ENCODE data around the gene PGM2.

The PGM2 gene

DNA sequence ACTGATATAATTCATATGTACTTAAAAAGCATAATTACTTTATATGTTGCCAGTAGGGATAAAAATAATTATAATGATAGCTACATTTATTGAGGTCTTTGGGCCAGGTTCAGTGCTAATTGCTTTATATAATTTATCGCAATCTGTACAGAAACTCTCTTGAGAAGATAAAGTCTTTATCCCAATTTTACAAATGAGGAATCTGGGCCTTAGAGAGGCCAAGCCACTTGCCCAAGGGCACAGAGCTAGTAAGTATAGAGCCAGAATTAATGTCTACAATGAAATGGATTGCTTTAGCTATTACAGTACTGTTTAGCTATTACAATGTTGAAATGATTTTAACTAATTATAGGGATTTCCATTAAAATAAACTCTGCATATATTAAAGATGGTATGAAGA is 33.8 kb downstream of the PGM2 start:
- no peak for DNase-seq (ENCODE audit: low read depth in 4 of 4, low spot score in 1 of 4)

DNA sequence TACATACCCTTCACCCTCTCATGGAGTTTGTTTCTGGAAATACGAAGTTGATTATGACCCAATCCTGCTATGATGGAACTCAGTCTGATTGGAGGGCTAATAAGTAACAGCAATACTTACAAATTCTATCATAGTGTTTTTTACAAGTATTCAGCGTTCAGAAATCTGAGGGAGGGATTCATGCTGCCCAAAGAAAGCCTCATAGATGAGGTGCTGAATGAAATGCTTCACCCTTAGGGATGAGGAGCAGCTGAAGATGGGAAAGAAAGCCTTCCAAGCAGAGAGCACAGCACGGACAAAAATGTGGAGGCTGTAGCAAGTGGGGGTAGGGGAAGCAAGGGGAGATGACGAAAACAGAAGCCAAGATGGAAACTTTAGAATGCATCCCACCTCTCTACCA is 36.5 kb downstream of the PGM2 start:
- DNase-seq (ENCODE audit: low read depth in 4 of 4, low spot score in 1 of 4): no peak

DNA sequence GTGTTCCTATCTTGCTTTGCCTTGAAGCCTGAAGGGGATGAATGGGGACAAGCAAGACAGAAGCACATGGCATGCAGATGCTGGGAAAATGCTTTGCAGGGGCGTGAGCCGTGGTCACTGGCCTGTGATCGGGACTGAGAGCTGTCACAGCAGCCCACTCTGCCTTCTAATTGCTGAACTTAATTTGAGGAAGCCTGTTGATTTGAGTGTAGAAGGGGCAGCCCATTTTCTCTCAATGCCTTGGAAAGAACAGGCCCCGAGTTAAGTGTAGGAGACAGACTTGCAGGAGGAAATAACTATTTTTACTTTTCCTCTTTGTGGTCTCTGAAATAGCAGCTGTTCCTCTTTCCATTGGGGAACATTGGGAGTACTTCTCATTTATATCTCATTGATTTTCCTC is 38.3 kb downstream of the PGM2 start:
- DNase-seq (ENCODE audit: low read depth in 4 of 4, low spot score in 1 of 4): no peak

DNA sequence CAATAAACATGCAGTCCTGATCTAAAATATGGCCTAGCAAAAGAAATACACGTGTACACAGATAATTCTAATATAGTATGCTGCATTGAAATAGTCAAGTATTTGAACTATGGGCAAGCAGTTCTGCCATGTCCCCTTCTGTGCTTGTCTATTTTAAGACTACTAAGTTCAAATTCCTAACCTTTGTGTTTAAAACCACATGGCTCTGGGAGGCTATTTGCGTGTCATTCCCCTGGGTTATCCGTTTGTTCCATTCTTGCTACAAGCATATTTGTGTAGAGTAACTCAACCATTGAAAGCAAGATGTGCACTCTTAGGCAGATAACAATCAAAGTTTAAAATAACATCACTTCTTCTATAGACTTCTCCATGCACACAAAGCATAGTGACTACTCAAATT is 39.0 kb downstream of the PGM2 start:
- no peak for DNase-seq (ENCODE audit: low read depth in 4 of 4, low spot score in 1 of 4)

DNA sequence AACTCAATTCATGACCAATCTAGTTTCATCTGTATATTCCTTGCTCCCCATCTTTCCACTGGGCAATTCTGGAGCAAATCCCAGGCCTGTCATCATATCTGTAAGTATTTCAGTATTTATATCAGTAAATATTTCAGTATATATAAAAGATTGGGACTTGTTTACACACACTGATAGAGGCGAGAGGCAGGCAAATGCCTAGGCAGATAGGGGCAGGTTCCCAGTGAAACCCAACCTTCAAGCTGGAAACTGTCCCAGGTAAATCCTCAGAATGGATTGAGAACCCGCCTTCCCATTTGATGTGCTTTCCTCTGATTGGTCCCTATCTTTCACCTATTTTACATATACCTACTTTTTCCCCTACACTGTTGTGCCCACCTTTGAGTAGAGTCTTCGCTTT is 40.6 kb downstream of the PGM2 start:
- DNase-seq (ENCODE audit: low read depth in 4 of 4, low spot score in 1 of 4): no peak

DNA sequence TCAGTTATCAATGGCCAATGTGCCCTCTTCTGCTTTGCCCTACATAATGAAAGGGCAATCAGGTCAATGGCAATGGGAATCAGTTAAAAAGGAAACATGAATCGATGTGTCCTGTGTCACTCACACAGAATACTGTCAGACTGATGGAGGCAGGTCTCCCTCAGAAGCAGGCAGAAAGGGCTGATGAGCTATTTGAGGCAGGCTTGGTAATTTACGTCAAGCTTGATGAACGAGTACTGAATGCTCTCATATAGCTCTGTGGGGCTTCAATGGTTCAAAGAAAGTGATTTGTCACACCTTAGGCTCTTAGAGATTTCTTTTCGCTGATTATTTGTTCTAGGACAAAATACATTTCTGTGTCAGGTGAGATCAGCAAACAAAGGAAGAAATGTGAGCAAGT is 41.8 kb downstream of the PGM2 start:
- DNase-seq (ENCODE audit: low read depth in 4 of 4, low spot score in 1 of 4): no peak

DNA sequence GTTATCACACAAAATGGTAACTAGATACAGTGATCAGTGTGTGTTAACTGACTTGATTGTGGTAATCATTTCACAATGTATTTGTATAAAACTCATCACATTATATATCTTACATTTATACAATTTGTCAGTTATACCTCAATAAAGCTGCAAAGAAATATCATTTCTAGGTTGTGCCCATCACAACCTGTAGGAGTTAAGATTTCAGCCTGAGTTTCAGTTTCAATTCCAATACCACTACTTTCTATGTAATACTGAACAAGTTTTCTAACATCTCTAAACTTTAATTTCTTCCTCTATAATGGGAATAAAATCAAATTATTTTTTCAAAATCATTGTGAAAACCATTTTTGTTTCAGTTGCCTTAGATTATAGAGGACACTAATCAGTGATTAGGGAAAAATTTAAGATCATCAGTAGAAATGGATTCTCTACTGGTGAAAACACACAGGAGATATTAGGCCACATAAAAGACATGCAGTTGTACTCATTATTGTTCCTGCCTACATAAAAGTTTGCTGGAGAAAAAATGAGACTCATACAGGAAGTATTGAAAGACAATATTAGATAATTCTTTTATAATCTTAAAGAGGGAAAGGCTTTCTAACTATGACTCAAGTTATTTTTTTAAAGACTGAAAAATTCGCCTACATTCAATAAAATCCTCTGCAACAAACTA is 46.0 kb downstream of the PGM2 start:
- no peak for DNase-seq (ENCODE audit: low read depth in 4 of 4, low spot score in 1 of 4)

DNA sequence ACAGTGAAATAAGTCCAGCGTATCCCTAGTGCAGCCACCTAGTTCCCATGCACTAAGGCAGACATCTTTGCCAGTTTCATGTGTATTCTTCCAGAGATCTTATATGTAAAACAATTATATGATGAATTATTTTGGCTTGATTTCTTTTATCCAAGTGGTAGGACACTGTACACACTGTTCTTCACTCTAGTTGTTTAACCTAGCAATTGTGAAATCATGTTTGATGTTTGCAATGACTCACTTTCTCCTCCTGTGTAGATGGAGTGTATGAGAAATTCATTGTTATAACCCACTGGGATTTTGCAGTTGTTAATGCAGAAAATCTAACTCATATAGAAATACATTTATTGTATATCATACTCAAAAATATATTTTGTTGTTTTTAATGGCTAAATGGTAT is 46.9 kb downstream of the PGM2 start:
- no peak for DNase-seq (ENCODE audit: low read depth in 4 of 4, low spot score in 1 of 4)

DNA sequence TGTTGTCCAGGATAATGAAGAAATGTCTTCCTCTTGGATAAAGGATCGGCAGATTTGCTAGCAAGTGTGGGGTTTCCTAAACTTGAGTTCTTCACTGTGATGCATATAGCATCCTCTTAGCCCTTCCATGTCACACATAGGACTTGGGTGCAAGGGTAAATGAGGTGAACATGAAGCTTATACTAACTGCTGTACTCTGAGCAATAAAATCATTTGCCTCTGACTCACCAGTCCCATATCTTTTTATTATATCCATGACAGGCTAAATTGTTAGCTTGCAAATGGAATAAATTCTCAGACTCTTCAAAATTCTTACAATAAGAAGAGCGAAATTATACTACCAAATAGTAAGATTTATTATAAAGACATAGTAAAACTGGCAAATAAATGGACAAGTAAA is 49.7 kb downstream of the PGM2 start:
- DNase-seq (ENCODE audit: low read depth in 4 of 4, low spot score in 1 of 4): no peak

DNA sequence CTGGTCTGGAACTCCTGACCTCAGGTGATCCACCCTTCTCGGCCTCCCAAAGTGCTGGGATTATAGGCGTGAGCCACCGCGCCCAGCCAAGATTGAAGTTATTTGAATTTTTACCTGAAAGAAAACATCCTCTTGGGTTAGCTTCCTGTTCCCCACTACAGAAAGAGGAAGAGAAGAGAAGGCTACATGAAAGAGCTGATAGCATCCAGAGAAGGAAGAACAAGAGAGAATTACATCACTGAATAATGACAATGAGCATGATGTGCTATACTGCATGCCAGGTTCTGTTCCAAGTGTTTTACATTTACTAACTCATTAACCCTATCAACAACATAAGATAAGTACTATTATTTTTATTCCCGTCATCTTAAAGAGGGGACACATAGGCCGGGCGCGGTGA is 52.9 kb downstream of the PGM2 start:
- DNase-seq (ENCODE audit: low read depth in 4 of 4, low spot score in 1 of 4): no peak

DNA sequence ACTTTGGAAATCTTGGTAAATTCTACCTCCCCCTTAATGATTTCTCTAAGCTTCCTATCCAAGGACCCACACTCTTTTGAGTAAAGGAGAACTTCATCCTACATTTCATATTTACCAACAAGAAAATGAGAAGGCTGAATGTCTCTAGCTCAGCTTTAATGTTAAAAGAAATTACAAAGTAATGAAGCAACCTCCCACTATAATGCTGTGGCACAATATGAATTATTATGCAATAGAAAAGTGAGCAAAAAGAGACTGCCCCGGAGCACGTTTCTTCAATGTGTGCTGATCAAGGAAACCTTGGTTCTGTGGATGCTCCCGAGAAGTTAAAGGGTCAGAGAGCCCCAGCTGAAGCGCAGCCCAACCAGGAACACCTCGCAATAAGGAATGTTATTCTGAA is 55.3 kb downstream of the PGM2 start:
- no peak for DNase-seq (ENCODE audit: low read depth in 4 of 4, low spot score in 1 of 4)

DNA sequence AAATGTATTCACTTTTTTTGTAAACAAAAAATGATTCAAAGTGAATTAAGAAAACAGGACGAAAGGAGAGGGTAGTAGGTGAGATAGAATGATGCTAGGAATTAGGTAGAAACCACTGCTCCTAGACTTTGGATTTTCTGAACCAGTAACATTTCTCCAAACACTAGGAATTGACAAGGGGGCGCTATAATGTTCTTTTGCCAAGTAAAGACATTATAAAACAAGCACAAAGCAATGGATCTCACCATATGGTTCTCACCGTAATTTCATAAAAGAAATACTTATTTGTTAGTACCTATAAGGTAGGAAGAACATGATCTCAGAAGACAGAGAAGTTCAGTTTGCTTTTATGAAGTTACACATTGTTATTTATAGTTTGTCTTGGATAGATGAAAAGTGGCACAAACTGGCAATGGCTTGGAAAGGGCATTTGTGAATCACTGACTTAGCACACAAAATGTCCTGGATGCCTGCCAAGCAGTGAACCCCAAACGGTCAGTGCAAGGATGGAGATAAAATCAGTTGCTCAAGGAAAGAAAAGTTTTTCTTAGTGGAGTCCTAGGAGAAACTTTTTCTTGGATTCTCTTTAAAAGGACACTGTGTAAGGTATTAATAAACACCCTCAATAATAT is 56.3 kb downstream of the PGM2 start:
- no peak for DNase-seq (ENCODE audit: low read depth in 4 of 4, low spot score in 1 of 4)

DNA sequence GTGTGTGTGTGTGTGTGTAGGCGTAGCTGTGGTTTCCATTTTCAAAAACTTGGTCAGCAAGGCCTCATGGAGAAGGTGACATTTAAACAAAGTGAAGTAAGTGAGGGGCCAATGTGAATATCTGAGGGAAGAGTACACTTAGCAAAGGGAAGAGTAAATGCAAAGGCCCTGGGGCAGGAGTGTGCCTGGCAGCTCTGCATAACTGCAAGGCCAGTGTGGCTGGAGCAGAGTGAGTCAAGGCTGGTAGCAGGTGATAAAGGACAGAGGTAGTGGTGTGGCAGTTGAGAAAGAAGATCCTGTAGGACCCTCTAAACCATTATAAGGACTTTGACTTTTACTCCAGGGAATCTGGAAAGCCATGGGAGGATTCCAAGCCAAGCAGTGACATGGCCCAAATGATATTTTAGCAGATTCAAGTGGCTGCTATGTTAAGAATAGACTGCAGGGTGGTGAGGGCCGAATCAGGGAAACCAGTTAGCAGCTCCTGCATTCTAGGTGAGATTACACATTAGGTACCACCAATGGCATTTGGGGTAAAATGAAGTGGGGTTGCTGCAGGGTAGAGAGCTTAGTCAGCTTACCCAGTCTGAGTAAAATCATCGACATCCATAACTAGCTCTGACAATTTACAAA is 58.5 kb downstream of the PGM2 start:
- no peak for DNase-seq (ENCODE audit: low read depth in 4 of 4, low spot score in 1 of 4)

DNA sequence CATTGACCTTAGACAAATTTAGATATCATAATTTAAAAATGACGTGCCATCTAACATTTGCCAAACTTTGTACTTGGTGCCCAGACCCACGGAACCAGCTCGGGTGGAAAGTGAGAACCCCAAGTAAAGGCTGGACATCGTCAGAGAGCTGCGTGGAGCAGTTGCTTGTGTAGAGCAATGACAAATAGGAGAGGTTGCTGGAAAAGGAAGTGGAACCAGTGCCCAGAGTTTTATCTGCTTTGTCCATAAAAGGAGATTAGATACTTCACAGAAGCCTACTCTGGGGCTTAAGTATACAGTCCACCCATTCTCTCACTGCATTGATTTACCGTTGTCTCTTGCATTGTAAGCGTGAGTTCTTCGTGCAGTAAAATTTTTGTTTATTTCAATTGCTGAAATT is 59.0 kb downstream of the PGM2 start:
- no peak for DNase-seq (ENCODE audit: low read depth in 4 of 4, low spot score in 1 of 4)

DNA sequence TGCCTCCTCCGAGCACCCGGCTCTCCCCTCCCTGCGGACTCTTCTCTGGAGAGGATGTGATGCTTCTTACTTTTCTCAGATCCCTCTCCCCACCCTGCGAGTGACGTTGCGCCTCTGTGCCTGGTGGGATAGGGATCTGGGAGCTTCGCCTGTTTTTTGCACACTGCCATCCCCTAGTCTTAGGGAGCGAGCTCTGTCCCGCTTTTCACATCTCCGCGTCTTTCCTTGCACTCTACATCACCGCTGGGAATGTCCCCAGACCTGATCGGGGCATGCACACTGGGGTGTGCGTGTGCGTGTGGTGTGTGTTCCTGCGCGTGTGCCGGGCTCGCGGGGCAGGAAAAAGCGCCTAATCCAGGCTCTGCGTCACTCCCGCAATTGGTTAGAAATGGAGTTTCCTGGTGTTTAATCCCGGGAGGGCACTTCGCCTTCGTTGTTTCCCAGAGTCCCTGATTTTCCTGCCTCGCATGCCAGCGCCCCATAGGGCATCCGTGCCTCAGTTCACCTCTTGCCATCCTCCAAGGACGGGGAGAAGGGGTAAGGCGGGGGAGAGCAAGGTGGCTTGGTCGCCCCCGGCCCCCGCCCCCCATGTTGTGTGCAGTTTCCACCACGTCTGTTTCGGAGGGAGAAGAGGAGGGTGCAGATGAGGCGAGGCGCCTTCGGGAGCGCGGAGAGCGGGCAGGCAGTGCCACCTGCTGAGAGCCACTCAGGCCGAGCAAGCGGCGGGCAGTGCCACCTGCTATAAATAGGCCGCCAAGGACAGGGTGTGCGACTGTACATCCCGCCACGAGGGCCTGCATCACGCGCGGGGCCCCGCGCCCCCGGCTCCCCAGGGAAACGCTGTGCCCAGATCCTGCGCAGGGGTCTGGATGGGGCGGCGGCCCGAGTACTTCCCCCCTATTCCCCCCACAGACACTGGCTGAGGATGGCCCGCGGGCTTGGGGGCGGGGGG is 63.6 kb downstream of the PGM2 start:
- peak in 1 of 4 experiments; percentile 19 for DNase-seq (ENCODE audit: low read depth in 4 of 4, low spot score in 1 of 4)

DNA sequence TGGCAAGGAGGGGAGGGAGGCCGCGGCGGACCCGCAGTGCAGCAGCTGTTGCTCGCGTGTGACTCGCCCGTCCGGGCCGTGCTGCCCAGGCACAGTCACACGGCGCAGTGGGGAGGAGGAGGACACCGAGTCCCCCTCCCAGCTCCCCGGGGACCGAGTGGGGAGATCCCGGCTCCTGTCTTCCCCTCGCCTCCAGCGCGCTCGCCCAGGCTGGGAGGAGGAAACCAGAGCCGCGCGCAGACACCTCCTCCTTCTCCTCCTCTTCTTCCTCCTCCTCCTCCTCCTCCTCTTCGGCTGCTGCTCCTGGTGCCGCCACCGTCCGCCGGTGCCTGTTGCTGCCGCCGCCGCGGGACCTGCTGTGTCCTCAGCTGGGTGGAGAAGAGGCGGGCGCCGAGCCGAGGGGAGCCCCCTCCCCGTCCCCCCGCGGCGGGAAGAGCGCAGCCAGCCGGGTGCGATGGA is 64.3 kb downstream of the PGM2 start, which contains the start of gene TBC1D1:
TSS of gene TBC1D1 (plus strand) at position 284 of the 459 bp plus-strand sequence. CDS start 11,012 bp downstream, outside the sequence.
- peak in 3 of 4 experiments; percentile 4 to 36 (median 24) for DNase-seq (ENCODE audit: low read depth in 4 of 4, low spot score in 1 of 4)

DNA sequence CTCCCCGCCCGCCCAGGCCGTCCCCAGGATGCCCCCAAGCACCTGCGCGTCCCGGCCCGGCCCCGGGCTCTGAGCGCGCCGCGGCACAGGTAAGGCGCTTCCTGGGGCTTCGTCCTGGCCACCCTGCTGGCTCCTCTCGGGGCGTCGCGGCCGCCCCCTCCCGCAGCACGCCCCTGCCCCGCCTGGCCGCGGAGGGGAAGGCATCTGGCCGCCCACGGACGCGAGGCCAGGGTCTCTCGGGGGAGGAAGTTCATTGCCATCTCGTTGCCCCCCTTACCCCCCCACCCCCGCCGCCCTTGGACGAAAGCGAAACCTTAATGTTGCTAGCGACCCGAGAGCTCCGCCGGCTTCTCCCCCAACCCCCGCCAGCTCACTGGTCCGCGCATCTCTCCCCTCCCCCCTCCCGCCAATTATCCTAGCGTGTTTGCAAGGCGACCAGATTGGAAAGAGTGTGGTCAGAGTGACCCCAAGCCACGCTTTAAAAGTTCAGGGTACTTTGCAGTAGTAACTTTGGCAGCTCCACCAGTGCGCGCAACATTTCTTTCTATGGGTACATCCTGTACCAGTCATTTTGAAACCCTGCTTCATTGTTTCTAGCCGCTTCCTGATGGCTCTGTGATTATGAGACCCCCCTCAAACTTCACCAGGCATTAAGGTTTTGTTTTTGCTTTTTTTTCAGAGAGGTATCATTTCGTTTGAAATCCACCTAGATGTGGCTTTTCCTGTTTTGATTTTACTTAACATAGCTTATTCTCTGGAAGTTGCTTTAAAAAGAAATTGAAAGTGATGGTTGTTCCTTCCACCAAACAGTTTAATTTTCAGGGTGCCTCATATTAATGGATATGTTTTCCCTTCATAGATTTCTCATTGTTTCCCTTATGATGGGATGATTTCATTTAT is 65.0 kb downstream of the PGM2 start:
- DNase-seq (ENCODE audit: low read depth in 4 of 4, low spot score in 1 of 4): peak in 3 of 4 experiments; percentile 19 to 34 (median 23)

DNA sequence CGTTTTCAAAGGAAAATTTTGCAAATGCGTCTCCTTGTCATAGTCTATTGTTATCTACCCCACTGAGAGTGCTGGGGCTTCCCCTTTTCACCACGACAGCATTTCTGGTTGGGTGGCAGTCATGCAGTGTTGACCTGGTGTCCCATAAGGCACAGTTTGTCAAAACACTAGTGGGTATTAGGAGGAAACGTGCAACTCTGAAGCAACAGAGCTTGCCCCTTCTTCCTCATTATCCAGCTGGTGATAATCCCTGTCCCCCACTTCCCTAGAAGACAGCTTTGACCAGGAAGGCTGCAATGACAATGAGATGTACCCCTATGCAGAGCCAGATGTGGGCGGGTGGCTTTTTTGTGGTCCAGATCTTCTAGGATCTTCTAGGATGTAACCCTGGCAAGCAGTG is 66.2 kb downstream of the PGM2 start:
- DNase-seq (ENCODE audit: low read depth in 4 of 4, low spot score in 1 of 4): peak in 2 of 4 experiments; percentile 7 to 43

DNA sequence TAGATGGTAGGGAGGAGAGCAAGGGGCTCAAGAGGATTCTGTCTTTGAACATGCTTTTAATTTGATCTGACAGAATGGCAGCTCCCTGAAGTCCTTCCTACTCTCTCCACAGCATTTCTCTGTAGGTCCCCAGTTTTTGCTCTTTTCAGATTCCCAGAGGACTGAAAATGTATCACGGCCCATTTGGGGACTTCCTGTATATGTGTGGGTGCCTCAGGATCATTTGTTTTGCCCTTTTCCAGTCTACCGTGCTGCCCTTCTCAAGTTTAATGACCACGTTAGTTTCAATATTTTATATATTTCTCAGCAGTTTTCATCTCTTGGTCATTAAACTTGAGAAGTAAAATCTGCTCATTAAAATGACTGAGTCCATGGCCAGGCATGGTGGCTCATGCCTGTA is 66.7 kb downstream of the PGM2 start:
- no peak for DNase-seq (ENCODE audit: low read depth in 4 of 4, low spot score in 1 of 4)

DNA sequence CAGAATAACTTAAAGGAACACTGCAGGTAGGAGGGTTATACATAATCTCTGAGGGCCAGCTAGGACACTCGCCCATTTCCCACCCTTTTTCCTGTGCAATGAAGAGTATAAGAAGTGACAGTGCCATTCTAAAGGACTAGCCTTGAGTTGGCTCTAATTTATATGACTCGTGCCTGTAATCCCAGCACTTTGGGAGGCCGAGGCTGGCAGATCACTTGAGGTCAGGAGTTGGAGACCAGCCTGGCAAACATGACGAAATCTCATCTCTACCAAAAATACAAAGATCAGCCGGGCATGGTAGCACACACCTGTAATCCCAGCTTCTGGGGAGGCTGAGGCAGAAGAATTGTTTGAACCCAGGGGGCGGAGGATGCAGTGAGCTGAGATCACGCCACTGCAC is 68.8 kb downstream of the PGM2 start:
- no peak for DNase-seq (ENCODE audit: low read depth in 4 of 4, low spot score in 1 of 4)
